HG03460 (cell line): ENCODE data around the gene ITSN2.
"Not testable (repeated sequence)": the region's sequence is repeated elsewhere in the genome, so short reads cannot be mapped to it uniquely, and the experiment has no call there.

Experiments used
- ATAC-seq: cut with Tn5 transposase; IDR thresholded peaks from one replicate; pipeline ENCODE4 v1.9.1; 2021; ENCODE audit not compliant: unreplicated experiment

ITSN2 gene

DNA sequence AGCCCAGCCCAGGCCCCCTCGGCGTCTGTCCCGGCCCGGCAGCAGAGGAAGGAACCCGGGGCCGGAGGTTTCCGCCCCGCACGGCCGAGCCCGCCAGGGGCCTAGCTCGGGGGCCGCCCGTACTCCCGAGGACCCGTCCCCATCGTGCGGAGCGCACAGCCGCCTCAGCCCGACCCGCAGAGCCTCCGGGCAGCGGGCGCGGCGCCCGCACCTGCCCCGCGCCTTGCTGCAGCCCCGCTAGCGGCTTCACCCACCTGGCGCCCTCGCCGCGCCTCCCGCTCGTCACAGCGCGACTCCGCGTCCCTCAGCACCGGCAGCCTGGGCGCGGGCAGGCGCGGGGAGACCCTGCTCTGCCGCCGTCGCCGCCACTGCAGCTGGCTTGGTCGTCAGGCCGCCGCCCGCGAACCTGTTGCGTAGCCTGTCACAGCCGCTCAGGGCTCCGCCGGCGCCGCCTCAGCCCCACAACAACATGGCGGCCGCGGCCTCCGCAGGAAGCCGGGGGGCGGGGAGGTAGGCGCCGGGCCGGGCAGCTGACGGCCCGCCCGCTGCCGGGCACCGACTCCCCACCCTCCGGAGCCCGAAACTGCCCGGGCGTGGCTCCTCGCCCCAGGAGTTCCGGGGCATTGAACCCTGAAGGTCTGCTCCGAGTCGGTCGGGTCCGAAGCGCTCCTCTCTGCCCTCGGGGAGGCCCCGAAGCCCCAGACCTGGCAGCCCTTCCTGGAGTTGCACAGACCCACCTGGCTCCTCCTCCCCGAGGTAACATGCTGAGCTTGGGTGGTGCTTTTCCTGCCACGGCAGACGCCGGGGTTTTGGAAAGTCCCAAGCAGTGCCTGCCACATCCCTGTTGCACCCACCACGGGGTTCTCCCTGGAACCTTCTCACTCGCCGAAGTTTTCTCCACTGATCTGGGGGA lies at the start of gene ITSN2:
Gene ITSN2 (minus strand): TSS at position 487 of the 913 bp plus-strand sequence. CDS start 32,454 bp downstream, outside the sequence.
- ATAC-seq, result peak; percentile 75

DNA sequence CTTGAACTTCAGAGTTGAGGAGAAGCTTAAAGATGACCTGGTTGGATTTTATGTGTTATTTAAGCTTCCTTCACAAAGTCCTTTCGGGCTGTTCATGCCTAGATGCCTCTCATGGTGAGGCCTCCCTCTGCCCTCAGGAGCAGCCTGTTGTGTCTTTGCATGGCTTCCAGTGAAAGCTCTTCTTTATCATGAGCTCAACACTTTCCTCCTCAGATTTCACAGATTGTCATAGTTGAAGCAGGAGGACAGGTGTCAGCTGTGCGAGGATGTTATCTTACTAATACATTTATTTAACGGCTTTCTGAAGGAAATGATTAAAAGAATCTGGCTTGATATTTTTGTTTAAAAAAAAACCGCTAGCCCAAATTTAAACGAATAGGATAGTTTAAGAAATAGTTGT lies 48.8 kb upstream of the ITSN2 start:
- ATAC-seq, result no peak

DNA sequence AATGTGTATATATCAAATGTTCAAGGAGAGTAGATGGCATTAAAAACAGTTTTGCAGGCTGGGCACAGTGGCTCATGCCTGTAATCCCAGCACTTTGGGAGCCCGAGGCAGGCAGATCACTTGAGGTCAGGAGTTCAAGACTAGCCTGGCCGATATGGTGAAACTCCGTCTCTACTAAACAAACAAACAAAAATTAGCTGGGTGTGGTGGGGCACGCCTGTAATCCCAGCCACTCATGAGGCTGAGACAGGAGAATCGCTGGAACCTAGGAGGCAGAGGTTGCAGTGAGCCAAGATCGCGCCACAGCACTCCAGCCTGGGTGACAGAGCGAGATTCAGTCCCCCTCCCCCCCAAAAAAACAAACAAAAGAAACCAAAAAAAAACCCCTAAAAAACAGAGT lies 48.4 kb upstream of the ITSN2 start:
- ATAC-seq, result not testable (repeated sequence)

DNA sequence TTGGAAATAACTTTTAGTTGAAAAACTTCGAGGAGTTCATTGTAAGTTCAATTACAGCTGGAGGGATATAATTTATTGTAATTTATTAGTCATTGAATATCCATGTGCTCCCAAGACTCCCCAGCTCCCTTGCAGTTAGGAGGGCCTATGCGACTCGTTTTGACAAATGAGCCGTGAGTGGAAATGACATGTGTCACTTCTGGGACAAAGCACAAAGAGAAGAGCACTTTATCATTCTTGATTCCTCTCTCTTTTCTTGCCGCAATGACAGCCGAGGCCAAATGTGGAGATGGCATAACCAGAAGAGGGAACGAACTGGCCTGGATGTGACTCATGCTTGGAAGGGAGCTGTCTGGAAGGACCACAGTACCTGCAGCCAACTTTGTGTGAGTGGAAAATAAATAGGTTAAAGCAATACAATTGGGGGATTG lies 44.2 kb upstream of the ITSN2 start:
- no peak for ATAC-seq

DNA sequence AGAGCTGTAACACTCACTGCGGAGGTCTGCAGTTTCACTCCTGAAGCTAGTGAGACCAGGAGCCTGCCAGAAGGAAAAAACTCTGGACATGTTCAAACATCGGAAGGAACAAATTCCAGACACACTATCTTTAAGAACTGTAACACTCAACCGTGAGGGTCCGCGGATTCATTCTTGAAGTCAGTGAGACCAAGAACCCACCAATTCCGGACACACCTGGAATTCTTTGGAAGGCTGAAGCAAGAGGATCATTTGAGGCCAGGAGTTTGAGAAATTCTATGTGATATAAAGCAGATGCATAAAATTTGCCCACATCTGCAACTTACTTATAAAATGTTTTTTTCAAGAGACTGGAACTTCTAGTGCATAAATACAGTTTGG lies 43.5 kb upstream of the ITSN2 start:
- no peak for ATAC-seq

DNA sequence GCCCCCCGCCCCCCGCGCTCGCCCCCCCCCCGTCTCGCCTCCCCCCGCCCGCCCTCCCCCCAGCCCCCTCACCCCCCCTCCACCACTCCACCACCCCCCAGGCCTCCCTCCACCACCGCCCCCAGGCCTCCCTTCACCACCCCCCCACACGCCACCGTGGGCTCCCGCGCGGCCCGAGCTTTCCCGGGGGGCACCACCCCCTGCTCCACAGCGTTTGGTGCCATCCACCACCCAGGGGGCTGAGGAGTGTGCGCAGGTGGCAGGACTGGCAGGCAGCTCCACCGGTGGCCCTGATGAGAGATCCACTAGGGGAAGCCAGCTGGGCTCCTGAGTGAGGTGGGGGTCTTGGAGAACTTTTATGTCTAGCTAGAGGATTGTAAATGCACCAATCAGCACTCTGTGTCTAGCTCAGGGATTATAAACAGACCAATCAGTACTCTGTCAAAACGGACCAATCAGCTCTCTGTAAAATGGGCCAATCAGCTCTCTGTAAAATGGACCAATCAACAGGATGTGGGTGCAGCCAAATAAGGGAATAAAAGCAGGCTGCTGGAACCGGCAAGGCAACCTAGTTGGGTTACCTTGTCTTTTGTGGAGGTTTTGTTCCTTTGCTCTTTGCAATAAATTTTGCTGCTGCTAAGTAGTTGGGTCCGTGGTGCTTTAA lies 43.0 kb upstream of the ITSN2 start:
- no peak for ATAC-seq

DNA sequence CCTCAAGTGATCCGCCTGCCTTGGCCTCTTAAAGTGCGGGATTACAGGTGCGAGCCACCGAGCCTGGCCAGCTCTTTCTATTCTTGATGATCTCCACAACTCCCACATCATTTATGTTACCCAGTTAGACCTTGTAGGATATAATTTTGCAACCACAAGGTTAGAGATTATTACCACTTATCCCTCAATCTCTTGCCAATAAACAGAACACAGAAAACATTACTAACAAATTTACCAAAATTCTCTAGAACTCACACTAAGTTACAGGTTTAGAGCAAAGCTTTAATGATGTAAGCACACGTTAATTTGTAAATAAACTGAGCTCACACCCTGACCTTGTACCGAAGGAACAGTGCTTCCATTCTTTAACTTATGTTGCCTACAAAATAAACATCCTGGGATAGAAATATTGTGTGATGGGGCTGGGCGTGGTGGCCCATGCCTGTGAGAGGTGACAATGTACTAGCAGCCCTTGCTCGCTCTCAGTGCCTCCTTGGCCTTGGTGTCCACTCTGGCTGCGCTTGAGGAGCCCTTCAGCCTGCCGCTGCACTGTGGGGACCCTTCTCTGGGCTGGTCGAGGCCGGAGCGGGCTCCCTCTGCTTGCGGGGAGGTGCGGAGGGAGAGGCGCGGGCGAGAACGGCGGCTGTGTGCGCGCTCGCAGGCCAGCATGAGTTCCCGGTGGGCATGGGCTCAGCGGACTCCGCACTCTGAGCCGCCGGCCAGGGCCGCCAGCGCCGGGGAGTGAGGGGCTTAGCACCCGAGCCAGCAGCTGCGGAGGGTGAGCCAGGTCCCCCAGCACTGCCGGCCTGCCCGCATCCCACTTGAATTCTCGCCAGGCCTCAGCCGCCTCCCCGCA lies 42.1 kb upstream of the ITSN2 start:
- no peak for ATAC-seq

DNA sequence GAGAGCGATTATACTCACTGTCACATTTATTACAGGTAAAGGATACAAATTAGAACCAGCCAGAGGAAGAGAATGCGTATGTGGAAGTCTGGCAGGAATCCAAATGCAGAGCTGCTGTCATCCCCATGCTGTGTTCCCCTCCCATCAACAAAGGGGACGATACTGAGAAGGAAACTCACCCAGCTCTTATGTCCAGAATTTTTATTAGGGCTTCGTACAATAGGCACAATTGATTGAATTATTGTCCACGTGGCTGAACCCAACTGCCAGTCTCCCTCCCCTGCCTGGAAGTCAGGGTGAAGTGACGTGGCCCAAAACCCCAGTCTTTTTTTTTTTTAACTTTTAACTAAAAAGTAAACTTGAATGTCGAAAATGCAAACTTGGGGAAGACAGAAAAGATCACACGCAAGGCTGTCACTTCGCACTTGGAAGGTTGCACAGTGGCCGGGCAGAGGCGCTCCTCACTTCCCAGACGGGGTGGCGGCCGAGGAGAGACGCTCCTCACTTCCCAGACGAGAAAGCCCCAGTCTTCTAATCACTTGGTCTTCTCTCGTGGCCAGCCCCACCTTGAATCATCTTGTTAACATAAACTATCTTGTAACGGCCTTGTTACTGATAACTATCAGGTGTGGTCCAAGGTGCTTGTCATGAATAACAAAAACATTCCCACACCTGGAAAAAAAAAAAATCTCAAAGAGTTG lies 40.0 kb upstream of the ITSN2 start:
- ATAC-seq, result no peak

DNA sequence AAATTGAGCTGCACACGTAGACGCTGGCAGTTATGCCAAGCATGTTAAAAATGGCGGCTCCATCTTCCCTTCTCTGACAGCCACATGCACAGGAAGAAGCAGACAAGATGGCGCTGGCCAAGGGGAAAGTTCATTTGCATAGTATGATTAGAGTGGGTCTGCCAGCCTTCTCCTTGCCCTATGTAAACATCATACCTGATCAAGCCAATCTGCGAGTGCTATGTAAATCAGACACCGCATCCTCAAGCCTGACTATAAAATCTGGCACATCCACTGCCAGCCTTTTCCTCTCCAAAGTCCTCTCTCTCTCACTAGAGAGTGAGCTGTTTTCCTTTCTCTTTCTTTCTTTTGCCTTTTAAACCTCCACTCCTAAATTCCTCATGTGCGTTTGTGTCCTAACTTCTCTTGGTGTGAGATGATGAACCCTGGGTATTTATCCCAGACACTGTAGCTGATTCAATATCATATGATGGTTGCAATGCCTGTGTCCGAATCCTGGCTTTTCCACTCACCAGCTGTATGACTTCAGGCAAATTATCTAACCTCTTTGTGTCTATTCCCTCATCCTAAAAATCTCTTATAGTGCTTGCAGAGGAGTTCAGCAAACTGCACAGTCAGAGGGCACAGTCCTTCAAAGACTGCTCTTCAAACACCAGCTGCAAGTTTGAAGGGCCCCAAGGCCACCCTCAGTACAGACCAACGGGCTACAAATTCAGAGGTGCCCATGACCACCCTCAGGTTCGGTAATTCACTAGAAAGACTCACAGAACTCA lies 39.3 kb upstream of the ITSN2 start:
- no peak for ATAC-seq

DNA sequence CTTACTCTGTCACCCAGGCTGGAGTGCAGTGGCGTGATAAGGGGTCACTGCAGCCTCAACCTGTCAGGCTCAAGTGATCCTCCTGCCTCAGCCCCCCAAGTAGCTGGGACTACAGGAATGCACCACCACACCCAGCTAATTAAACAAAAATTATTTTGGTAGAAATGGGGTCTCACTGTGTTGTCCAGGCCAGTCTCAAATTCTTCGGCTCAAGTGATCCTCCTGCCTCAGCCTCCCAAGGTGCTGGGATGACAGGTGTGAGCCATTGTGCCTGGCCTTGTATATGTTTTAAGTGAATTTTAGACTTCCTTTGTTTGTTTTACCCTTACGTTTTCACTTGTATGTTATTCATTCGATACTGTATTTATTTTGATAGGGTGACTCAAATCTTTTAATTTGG lies 34.7 kb upstream of the ITSN2 start:
- ATAC-seq, result no peak

DNA sequence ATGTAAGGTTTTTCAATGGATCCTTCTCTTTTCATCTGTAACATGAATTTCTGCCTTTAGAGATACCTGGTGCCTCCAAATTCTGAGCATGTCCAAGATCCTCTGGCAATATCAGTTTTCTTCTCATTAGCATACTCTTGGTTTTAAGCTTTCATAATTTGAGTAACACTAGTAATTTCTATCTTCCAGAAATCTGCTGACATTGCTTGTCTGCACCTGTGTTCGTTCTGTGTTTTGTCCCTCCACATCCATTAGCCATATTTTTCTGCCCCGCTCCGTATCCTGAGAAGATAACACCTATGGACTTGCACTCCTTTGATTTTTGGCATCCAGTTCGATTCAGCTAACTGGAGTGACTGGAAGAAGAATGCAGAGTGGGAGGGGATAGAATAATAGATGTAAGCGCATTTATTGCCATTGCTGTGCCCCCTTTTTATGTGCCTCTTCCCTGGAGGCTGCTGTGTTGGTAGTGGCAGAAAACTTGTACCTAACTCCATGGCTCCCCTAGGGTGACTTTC lies 32.3 kb upstream of the ITSN2 start:
- ATAC-seq, result no peak

DNA sequence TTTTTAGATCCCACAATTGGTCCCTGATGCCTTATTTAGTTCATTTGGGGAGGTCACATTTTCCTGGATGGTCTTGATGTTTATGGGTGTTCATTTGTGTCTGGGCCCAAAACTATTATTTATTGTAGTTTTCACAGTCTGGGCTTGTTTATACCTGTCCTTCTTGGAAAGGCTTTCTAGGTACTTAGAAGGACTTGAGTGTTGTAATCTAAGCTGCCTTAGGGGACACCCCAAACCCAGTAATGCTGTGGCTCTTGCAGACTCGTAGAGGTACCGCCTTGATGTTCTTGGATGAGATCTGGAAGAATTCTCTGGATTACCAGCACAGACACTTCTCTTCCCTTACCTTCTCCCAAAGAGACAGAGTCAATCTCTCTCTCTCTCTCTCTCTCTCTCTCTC lies 25.0 kb upstream of the ITSN2 start:
- ATAC-seq, result no peak

DNA sequence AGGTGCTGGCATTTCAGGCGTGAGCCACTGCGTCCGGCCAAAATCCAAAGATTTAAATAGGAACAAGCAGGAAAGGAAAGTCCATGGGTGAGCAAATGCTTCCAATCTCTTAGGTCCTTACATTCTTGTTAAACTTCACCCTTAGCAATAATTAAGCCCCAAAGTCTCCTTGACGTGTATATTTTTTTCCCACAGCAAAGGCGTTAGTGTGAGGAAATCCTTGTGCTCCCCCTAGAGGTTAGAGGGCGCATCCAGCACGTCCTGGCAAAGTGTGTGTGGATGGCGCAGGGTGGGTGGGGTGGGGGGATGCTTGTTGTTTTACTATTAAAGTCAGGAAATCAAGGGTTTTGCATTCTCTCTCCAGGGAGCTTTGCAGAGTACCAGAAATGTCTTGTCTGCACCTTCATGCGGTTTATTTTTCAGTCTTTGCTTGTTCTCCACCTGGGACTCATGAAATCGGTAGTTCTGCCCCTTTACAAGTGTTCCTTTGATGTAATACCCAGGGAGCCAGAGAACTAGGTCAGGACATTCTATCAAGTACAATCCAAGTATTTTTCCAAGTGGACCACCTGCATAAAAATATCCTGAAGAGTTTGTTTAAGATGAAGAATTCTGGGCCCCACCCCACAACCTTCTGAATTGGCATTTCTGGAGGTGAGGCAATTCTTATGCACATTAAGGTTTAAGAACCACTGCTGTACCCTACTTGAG lies 22.2 kb upstream of the ITSN2 start:
- peak; percentile 59 for ATAC-seq

DNA sequence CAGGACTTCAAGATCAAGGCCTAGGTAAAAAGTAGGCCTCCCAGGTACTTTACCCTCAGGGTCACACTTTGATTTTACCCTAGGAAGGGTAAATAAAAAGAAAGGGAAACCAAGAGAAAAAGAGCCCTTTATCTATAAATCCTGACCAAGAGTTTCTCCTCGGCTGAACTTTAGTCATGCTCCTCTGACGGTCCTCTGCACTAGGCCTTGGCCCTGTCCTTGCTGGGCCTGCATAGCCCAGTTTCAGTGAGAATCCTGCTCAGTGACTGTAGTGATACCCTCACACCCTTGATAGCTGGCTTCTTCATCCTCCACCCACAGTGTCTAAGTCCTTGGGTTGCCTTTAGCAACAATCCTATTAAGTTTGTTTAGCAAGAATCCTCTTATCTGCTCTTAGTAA lies 20.5 kb upstream of the ITSN2 start:
- ATAC-seq, result no peak

DNA sequence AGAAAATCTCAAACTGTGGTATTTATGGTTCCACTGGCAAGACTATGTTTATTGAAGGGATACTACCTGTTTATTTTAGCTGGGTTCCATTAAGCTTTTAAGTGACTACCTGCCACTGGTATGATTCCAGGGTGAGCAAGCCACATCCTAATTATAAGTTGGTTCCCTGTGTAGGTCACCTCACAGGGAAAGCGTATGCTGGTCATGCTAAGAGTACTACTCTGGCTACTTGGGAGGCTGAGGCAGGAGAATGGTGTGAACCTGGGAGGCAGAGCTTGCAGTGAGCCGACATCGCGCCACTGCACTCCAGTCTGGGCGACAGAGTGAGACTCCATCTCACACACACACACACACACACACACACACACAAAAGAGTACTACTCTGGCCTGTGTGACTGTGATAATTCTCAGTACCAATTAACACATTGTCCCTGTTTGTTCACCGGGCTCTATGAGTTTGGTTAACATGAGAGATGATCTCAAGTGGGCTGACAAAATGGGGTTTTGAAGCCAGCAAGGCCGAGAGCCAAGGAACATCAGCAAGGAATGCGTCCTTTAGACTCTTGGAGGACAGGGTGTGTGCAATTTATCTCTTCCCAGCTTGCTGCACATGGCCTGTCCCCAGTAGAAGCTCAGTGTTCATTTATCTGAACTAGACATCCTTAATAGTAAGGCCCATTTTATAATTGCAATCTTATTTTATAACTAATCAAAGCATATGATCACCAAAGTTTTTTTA lies 15.2 kb upstream of the ITSN2 start:
- ATAC-seq, result no peak

DNA sequence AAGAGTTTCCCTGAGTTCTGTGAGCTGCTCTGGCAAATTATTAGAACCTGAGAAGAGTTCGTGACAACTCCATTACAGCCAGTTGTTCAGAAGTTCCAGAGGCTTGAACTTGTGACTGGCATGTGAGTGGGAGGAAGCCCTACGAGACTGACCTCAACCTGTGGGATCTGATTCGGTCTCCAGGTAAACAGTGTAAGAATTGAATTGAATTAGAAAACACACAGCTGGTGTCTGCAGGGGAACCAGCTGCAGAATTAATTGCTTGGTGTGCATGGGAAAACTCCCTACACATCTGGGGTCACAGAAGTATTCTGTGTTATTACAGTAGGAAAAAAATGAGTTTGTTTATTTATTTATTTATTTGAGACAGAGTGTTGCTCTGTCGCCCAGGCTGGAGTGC lies 14.0 kb upstream of the ITSN2 start:
- ATAC-seq, result no peak

DNA sequence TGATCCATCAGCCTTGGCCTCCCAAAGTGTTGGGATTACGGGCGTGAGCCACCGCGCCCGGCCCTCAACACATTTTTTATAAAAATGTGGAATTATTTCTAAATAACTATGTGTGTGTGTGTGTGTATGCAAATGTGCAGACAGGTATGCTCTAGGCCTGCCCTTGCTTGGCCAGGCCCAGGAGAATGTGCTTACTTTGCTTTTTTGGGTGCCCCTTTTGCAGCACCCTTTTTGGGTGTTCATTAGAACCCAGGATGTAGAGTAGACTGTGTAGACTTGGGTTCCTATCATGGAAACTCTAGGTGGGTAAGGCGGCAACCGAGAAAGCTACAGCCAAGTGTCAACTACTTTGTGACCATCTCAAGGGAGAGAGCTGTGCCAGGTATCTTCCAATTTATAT lies 11.7 kb upstream of the ITSN2 start:
- ATAC-seq, result no peak

DNA sequence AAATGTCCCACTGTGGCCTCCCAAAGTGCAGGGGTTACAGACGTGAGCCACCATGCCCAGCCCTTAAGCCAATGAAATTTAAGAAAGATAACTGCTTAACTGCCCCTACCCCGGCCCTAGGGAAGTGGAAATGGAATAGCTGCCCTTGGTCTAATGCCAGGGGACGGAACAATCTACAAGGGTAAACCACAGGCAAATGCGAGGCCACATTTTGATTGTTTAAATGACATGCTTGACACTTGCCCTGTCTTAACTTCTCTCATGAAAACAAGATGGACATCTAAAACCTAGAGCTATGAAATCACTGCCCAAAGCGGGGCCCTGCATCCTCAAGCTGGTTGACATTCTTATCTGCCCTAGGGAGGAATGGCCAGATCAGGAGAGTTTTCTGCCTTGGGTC lies 5.5 kb upstream of the ITSN2 start:
- ATAC-seq, result no peak

DNA sequence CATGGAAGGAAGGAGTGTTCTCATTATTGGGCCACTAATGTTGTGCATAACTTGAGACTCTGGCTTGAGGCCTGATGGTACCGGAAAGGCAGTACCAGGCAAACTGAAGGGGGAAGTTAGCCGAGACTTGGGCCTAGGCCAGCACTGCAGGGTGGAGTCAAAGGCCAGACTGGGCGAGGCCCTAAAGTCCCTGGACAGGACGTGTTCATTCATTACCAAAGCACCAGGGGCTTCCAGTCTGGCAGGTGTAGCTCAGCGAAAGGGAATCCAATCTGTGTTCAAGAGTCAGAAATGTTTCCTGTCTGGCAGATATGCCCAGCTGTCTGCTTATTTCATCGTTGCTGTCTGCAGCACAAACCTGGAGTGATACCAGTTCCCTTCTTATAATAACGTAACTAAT lies 4.7 kb upstream of the ITSN2 start:
- no peak for ATAC-seq
